NCI-H2107 treated with DMSO at 0.1 percent for 48 hours (cell line): ENCODE measurements around the gene KDM6A.
"Not testable (repeated sequence)": the region's sequence is repeated elsewhere in the genome, so short reads cannot be mapped to it uniquely, and the experiment has no call there.

ENCODE experiments used
- DNase-seq: peaks from one replicate; lab custom pipeline; 2025; ENCODE audit not compliant: unreplicated experiment; lab: John Stamatoyannopoulos, UW

Gene KDM6A

DNA sequence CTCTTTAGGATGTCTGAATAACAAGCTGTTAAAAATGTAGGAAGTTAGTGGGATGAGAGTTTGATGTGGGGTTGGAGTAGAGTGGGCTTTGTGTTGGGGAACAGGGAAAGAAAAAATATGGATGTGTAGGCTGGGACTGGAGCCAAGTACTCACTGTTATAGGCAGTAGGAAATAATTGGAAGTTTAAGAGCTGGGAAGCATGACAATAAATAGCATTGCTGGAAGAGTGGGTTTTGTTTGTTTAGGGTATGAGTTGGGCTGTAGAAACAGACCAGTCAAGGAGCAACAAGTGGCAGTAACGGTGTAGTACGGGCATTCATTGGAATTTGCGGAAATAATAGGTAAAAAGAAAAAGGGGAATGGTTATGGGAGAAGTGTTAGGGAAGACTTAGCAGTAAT, 81.6 kb downstream of the KDM6A start:
- peak; percentile 65 for DNase-seq

DNA sequence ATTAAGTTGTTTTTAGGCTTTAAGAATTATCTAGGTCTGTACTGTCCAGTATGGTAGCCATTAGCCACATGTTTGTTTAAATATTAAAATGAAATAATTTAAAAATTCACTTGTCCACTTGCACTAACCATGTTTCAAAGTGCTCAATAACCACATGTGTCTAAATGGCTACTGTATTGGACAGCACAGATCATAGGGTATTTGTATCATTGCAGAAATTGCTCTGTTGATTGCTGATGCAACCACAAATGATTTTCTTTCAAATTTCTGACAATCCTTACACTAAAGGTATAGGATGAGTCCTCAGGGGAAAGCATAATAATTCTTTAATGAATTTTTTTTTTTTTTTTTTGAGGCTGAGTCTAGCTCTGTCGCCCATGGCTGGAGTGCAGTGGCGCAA, 84.9 kb downstream of the KDM6A start:
- no peak for DNase-seq

DNA sequence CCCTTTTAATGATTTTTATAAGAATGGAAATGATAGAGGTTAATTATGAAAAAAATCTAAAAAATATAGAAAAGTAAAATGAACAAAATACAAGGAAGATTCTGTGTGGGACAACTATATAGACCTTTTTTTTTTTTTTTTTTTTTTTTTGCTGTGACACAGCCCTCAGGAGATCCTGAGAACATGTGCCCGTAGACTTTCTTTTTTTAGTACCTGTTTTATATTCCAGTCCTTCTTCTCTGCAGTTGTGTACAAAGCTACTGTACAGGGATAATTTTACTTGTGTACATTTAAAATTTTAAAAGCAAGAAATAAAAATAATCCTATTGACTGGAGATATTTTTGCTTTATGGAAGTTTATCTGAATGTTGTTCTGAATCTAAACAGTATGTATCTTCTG, 85.5 kb downstream of the KDM6A start:
- DNase-seq = no peak

DNA sequence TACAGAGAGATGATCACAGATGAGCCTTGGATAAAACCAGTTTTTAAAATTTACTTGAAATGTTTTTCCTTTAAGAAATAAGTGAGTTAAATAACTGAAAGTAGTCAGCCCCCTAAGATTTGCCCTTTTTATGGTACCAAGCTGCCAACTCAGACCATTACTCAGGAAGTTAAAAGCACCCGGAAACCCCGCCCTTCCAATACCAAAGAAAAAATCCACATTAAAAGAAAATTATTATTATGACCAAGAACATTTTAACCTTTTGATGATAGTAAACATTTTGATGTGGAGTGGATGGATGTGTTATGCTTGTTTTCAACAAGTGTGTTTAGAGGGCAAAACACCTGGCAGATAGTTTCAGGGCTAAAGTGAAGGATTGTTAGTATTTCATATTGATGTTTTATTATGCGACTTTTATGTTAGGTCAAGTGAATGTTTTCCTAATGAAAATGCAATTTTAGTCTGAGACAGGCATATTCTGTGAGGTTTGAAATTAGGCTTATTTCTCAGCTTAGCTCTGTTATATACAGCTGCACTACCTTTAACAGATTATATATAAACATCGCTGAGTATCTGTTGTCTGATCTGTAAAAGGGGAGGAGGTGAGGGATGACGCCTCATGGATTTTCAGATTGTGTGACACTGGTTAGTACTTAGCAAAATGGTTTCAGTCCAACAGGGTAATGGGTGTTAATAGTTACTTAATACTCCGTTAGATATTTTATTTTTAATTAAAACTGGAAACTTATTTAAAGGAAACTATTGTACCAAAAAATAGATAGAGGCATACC, 89.0 kb downstream of the KDM6A start:
- no peak for DNase-seq

DNA sequence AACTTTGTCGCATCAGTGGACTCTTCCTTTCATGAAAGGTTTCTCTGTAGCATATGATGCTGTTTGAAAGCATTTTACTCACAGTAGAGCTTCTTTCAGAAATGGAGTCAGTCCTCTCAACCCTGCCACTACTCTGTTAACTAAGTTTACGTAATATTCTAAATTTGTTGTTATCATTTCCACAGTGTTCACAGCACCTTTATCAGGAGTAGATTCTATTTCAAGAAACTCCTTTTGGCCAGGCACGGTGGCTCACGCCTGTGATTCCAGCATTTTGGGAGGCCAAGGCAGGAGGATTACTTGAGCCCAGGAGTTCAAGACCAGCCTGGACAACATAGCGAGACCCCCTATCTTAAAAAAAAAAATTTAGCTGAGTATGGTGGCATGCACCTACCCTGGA, 90.0 kb downstream of the KDM6A start:
- no peak for DNase-seq

DNA sequence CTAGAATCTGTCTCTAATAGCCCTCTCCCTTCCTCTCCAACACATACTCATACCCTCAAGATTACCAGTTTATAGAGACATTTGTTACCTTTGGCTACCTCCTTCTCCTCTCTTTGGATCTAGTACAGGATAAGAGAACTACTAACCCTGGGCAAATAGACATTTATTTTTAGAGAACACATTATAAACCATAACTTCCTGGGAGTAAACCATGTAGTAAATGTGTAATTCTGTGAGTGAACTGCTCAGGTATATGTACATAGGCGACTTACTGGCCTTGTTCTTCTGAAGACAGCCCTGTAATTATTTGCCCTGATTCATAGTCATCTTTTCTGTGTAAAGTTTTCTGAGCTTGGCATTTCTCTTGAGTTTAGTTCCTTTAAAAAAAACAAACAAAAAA, 94.2 kb downstream of the KDM6A start:
- DNase-seq = no peak

DNA sequence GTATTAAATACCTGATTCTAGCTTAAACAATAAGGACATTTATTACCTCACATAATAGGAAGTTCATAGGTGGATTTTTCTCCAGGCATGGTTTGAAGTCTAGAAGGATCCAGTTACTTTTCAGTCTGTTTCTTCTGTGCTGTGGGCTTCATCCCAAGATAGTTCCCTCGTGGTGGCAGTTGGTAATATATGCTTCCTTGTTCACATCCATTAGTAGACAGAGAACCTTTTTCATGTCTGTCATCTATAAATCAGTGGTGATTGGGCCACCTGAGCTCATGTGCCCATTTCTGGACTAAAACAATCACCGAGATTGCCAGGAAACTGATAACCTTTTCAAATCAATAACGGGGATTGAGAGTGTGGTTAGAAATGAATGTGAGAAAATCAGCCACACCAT, 97.7 kb downstream of the KDM6A start:
- DNase-seq = no peak

DNA sequence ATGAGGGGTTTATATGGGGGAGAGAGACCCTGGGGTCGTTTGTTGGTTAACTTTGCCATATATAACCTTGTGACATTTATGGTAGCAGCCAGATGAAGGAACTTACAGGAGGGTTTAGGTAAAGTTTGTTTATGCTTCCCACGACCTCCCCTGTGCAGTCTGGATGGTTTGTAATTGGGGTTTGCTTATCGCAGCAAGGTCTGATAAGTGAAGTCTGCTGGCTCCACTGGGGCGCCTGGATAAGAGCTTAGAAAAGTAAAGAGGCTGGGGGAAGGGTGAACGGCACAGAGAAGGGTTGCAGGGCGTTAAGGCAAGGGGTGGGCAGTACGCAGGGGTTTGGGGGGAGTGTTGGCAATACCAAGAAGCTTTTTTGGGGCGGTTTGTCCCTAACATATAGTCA, 98.7 kb downstream of the KDM6A start:
- no peak for DNase-seq

DNA sequence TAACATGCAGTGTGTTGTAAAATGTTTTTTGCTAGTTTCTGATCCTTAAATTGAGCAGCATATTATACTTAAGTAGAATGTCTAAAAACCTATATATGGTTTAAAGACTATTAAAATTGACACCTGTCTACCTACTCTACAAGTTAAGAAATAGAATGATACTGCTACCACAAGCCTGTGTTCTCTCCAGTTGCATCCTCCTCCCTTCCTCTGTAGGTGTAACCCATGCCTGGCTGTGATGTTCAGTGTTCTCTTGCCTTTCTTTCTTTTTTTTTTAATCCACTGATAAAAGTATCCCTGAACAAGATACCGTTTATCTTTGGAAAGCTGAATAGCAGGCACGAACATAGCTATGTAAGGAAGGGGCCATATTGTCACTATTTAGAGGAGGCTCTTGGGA, 99.1 kb downstream of the KDM6A start:
- DNase-seq = no peak

DNA sequence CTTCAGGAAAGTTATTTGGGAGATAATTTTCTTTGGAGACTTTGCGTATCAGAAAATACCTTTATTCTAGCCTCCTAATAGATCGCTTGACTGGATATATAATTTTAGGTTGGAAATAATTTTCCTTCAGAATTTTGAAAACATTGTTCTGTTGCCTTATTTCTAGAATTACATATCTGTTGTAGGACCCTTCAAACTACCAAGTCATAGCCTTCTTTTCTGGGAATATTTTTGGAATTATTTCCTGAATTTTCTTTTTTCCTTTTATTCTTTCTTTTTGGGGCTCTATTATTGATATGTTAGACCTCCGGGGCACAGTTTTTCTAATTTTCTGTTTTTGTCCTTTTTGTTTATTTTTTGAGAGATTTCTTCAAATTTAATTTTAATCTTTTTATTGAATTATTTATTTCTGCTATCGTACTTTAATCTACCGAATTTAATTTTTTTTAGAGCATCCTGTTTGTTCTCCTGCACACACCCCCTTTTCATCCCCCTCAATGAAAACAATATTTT, 100.5 kb downstream of the KDM6A start:
- DNase-seq = no peak

DNA sequence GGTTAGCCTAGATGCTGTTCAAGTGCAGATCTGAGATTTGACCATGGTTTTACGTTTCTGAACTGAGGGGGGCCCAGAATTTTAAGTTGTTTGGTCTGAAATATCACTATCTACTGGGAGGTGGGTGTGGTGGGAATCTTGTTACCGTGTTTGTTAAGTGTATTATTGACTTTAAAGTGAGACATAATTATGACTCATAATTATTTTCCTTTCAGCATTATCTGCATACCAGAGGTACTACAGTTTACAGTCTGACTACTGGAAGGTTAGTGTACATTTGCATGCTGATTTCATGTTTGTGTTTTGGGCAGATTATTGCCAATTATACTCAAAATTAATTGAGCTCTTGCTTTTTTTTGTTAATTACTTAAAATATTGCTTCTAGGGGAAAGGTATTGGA, 101.5 kb downstream of the KDM6A start:
- no peak for DNase-seq

DNA sequence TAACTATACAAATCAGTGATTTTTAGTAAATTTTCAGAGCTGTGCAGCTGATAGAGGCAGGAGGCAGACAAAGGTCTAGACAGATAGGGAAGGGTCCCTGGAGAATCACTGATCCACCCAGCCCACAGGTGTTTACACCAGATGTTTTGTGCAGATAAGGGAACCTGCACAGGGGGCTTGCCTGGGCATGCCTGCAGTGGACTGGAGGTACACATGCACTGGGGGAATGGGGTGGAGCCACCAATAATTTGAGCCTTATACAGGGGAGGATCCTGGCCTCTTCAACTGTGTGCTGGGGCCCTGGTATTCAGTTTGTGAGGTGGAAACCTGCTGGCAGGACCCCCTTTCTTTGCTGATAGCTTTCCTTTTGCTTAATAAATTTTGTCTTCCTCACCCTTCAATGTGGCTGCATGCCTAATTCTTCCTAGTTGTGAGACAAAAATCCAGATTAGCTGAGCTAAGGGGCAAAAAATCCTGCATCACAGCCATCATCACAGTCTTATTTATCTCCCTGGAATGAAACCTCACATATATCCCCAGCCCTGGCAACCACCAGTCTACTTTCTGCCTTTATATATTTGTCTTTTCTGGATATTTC, 102.8 kb downstream of the KDM6A start:
- no peak for DNase-seq

DNA sequence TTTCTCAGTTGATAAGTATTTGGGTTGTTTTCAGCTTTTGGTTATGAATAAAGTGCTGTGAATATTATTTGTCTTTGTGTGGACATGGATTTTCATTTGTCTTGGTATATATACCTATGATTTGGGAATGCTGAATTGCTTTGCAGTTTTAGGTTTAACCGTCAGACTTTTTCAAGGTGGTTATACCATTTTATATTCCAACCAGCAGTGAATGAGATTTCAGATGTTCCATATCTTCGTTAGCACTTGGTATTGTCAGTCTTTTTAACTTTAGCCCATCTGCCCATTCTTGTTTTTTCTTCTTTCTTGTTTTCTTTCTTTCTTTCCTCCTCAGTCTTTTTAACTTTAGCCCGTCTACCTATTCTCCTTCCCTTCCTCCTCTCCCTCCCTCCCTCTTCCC, 106.0 kb downstream of the KDM6A start:
- no peak for DNase-seq

DNA sequence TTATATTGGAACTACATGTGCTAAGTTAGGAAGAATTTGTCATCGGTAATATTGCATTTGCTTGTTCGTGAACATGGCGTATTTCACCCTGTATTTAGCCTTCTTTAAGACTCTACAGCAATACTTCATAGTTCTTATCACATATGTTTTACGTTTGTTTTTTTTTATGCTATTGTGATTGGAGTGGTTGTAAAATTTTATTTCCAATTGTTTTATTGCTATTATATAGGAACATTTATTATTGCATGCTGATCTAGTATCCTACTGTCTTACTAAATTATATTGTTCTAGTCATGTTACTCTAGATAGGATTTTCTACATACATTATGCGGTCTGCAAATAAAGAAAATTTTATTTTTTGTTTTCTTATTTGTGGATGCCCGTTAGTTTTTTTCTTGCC, 107.4 kb downstream of the KDM6A start:
- DNase-seq = no peak

DNA sequence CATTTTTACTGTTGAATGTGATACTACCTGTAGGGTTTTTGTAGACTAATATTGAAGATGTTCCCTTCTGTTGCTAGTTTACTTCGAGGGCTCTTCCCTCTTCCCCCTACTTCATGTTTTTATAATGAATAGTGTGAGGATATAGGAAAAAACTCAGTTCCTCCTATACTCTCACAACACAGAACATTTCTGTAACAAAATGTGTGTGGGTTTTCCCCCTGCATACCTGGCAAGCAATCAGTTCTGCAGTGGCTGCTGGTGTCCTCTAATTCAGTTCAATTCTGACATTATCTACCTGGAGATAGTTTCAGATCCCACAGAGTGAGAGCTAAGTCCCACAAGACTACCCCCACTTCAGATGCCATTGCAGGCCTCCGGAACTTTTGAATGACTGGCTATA, 107.9 kb downstream of the KDM6A start:
- DNase-seq = no peak

DNA sequence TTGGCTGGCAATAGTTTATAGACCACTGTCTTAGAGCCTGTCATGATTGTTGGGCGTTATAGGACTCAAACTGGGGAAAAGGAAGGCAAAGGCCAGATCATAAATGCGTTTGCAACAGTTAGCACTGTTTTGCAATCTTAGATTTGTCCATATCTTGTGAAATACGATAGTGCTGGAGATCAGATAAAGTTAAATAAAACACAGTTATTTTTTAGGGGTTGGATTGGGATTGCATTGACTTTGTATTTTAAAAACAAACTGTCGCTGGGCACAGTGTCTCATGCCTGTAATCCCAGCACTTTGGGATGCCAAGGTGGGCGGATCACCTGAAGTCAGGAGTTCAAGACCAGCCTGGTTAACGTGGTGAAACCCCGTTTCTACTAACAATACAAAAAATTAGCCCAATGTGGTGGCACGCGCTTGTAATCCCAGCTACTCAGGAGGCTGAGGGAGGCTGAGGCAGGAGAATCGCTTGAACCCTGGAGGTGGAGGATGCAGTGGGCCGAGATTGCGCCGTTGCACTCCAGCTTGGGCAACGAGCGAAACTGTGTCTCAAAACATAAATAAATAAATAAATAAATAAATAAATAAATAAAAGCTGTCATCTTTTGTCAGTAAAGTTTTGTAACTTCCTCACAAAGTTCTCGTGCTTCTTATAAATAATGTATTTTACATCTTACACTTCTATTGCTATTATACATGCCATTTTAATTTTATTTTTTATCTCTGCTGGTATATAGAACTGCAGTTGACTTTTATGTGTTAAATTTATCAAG, 117.2 kb downstream of the KDM6A start:
- DNase-seq = no peak

DNA sequence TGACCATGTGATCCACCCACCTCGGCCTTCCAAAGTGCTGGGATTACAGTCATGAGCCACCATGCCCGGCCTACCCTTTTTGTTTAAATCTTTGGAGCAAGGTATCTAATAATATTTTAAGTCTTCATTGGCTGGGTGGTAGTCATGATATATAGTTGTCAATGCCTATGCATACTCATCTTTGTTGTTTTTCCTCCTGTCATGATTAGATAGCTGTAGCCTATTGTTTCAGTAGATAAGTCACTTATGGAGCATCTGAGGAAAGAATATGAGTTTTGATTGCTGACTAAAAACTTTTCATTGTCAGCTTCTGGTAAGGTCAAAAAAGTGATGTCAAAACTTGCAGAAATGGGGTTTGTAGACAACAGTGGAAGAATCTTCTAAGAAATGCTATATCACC, 119.8 kb downstream of the KDM6A start:
- no peak for DNase-seq

DNA sequence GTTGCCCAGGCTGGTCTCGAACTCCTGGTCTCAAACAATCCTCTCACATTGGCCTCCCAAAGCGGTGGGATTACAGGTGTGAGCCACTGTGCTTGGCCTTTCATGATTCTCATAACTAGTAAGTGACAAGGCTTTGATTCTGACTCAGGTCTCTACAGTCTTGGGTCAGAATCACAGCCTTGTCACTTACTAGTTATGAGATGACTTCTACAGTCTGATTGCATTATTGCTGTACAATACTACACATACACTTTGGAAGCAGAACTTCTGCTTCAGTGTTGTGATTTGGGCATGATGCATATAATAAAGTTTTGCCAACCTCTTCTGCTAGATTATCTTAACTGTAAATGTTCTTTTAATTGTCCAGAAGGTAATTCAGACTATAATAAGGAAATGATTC, 123.3 kb downstream of the KDM6A start:
- no peak for DNase-seq

DNA sequence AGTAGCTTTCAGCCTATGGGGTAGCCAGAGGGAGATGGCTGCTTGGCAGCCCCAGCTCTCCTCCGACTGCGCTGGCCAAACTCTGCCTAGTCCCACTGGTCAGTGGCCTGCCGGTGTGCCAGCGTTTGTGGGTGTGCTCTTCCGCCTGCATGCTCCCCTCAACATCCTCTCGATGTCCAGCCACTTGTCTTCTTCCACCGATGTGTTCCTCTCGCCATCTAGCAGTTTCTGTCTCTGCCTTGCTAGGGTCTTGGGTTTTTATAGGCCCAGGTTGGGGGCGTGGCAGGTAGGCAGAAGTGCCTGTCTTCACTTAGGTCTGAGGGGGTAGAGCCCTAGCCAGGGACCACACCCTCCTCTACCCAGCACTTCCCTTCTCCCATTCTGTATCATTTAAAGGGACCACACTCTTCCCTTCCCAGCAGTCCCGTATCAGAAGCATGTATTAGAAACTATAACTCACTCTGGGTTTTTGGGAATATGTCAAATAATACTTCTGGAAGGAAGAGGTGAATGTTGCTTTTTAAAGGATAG, 124.4 kb downstream of the KDM6A start:
- DNase-seq = no peak

DNA sequence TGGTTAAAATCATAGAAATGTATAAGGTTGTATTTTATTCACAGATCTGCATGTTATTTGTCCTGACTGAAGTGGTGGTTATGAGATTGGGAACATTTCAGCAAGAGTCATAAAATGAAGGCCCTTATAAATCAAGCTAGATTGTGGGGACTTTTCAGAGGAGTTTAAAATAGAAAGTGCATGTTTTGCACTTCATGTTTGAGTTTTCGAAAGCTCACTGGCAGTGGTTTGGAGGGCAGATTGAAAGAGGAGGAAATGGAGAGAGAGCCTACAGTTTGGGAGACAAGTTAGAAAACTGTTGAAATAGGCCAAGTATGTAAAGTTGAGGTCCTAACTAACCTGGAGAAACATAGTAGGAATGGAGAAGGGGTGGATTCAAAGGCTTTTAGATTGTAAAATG, 124.9 kb downstream of the KDM6A start:
- no peak for DNase-seq

DNA sequence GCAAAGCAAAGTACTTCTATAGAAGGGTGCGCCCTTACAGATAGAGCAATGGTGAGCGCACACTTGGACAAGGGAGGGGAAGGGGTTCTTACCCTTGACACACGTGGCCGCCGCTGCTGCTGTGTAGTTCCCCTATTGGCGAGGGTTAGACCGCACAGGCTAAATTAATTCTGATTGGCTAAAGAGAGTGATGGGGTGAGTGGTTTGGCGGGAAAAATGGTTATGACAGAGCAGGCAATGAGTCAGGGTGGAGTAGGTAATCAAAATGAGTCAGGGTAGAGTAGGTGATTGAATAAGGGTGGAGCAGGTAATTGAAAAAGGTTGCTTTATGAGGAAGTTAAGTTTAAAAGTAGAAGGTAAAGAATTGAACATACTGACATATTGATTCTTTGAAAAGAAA, 126.2 kb downstream of the KDM6A start:
- not testable (repeated sequence) for DNase-seq

DNA sequence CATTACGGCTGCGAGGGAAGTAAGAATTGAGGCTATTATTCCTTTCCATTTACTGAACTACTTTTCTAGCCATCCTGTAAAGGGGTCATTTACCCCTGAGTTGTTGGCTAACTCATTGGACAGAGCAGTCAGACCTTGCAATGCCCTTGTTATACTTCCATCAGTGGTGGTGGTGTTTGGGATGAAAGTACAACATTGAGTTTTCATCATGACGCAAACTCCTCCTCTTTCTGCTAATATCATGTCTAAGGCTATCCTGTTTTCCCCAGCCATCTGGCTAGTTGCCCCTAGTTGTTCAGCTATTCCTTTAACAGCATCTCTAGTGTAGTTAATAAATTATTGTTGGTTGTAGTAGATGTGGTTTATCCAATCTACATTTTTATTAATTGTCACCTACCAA, 126.9 kb downstream of the KDM6A start:
- DNase-seq = not testable (repeated sequence)
